ENCODE measurements around the gene CD99. TPM values are rescaled to one million over a fixed set of nuclear protein-coding genes. Genes with fewer than 3 reads are reported as not detected.

Gene CD99
- total and polyA plus RNA-seq, 2 experiments from 2014 or later: 505 to 975 TPM

DNA sequence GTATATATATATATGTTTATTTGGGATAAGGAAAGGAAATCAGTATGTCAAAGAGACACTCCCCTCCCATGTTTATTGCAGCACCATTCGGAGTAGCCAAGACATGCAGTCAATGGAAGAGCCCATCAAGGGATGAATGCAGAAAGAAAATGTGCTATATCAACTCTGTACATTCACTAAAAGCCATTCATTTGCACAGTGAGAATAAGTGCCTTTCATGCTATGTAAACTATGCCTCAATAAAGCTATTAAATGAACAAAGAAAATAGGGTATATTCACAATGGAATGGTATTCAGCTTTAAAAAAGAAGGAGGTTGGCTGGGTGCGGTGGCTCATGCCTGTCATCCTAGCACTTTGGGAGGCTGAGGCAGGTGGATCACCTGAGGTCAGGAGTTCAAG is 20.3 kb downstream of the CD99 start:
- TF ChIP-seq EZH2phosphoT487 (IDR thresholded peaks at IDR 0.05; ENCODE audit: insufficient read depth, low read depth) (no peak), EZH2 (IDR thresholded peaks at IDR 0.05; ENCODE audit: insufficient read depth, poor library complexity, severe bottlenecking) (no peak)
- peaks cover 94% of the 10 kb centered on the region for H3K79me2 ChIP-seq (ENCODE audit: insufficient read depth)
- H3K9me3 ChIP-seq (ENCODE audit: low read depth): no peaks in the 10 kb centered on the region
- H3K9ac ChIP-seq: no peak overlapping the region
- H3K27ac ChIP-seq: peak overlapping the region; percentile 22; the same call in 1 of the 2 replicates
- no peak overlapping the region for H3K4me2 ChIP-seq (ENCODE audit: unreplicated experiment)
- in situ Hi-C loops (cut with MboI): no loop called here
- H4K20me1 ChIP-seq (ENCODE audit: insufficient read depth): 0 out of 2 replicates have a peak, but pooled peaks cover 16% of the 10 kb centered on the region
- H2AFZ ChIP-seq: no peak overlapping the region
- peaks cover 31% of the 10 kb centered on the region for H3K4me1 ChIP-seq (ENCODE audit: insufficient read depth)
- DNase-seq: no peak
- no peaks in the 10 kb centered on the region; the same call in 1 of the 2 replicates for H3K36me3 ChIP-seq (ENCODE audit: low read depth)
- H3K9me2 ChIP-seq (ENCODE audit: insufficient read depth): no peaks in the 10 kb centered on the region
- no peaks in the 10 kb centered on the region for H3K27me3 ChIP-seq (replicated peaks; ENCODE audit: insufficient read depth)
- 97 to 100% methylated on average over 2 of the region's 2 CpGs for WGBS, 2 experiments (ENCODE audit: low coverage in 1 of 2, low lambda C conversion rate in 2 of 2, missing lambda C conversion rate in 2 of 2)
- H3K4me3 ChIP-seq: no peak overlapping the region
- H3F3A ChIP-seq (ENCODE audit: insufficient read depth): peaks cover 62% of the 10 kb centered on the region

DNA sequence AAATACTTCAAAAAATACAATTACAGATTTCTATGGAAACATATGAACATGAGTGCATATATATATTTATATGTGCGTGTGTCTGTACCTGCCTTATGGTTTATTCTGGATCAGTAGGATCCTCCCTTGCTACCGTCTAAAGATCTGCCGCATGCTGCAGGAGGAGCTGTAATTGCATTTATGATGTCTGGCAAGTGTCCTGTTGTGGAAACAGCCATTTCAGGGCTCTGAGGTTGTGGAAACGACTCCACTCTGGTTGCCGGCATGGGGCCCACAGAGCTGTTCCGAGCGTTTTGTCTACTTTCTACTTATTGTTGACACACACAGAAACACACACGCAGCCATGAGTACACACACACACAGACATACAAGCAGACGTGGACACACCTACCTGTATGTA is 21.3 kb downstream of the CD99 start:
- Histone ChIP-seq H3K9me3 (ENCODE audit: low read depth) (no peaks in the 10 kb centered on the region), H3K4me2 (ENCODE audit: unreplicated experiment) (no peak overlapping the region), H3K27ac (no peak overlapping the region), H3K9ac (no peak overlapping the region), H3K4me1 (ENCODE audit: insufficient read depth) (peaks cover 23% of the 10 kb centered on the region), H3K27me3 (replicated peaks; ENCODE audit: insufficient read depth) (no peaks in the 10 kb centered on the region), H3K36me3 (ENCODE audit: low read depth) (peaks cover under 1% of the 10 kb centered on the region; the same call in 1 of the 2 replicates), H3K4me3 (no peak overlapping the region), H3K79me2 (ENCODE audit: insufficient read depth) (peaks cover 97% of the 10 kb centered on the region), H3F3A (ENCODE audit: insufficient read depth) (peaks cover 58% of the 10 kb centered on the region), H3K9me2 (ENCODE audit: insufficient read depth) (no peaks in the 10 kb centered on the region), H4K20me1 (ENCODE audit: insufficient read depth) (0 out of 2 replicates have a peak, but pooled peaks cover 16% of the 10 kb centered on the region), H2AFZ (no peak overlapping the region)
- in situ Hi-C loops (cut with MboI): no loop called here
- WGBS, 2 experiments (ENCODE audit: low coverage in 1 of 2, low lambda C conversion rate in 2 of 2, missing lambda C conversion rate in 2 of 2): 77 to 79% methylated on average over 9 of the region's 9 CpGs
- TF ChIP-seq EZH2phosphoT487 (IDR thresholded peaks at IDR 0.05; ENCODE audit: insufficient read depth, low read depth) (no peak), EZH2 (IDR thresholded peaks at IDR 0.05; ENCODE audit: insufficient read depth, poor library complexity, severe bottlenecking) (no peak)
- DNase-seq: no peak

DNA sequence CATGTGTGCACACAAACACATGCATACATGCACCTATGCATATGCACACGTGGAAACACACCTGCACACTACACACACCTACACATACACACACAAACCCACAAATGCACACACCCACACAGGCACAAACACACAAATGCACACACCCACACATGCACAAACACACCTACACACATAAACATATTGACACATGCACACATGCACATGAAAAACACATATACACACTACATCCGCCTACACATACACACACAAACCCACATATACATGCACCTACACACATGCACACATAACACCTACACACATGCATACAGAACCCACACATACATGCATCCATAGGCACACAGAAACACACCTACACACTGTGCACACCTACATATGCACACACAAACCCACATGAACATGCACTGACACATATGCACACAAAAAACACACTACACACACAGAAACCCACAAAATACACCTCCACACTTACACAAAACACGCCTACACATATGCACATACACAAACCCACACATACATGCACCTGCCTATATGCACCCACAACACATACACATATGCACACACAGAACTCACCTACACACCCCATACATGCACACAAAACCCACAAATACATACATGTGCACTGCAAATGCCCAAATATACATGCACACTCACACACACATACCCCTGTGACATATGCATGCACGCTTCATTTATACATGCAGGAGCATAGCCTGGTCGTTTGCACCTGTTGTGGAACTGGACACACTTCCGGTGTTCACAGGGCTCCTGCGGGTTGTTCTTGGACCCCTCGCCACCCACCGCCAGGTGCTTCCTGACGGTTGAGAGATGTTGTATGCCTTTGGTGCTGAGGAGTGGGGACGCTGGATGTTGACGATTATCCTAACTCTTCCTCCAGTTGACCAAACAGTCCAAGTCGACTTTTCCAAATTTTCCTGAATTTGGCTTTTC is 22.1 kb downstream of the CD99 start:
- TF ChIP-seq EZH2 (IDR thresholded peaks at IDR 0.05; ENCODE audit: insufficient read depth, poor library complexity, severe bottlenecking): no peak
- no peak for TF ChIP-seq EZH2phosphoT487 (IDR thresholded peaks at IDR 0.05; ENCODE audit: insufficient read depth, low read depth)
- H3K27me3 ChIP-seq (replicated peaks; ENCODE audit: insufficient read depth): no peaks in the 10 kb centered on the region
- no peak overlapping the region for H3K27ac ChIP-seq
- H3K4me3 ChIP-seq: no peak overlapping the region
- peaks cover 6% of the 10 kb centered on the region; the same call in 1 of the 2 replicates for H3K36me3 ChIP-seq (ENCODE audit: low read depth)
- WGBS, 2 experiments (ENCODE audit: low coverage in 1 of 2, low lambda C conversion rate in 2 of 2, missing lambda C conversion rate in 2 of 2): 81 to 85% methylated on average over 13 of the region's 13 CpGs
- no peak overlapping the region for H3K9ac ChIP-seq
- no peaks in the 10 kb centered on the region for H3K9me2 ChIP-seq (ENCODE audit: insufficient read depth)
- no peaks in the 10 kb centered on the region for H3K9me3 ChIP-seq (ENCODE audit: low read depth)
- in situ Hi-C loops (cut with MboI): no loop called here
- H3K4me1 ChIP-seq (ENCODE audit: insufficient read depth): peaks cover 16% of the 10 kb centered on the region
- H3F3A ChIP-seq (ENCODE audit: insufficient read depth): peaks cover 51% of the 10 kb centered on the region
- peaks cover 95% of the 10 kb centered on the region for H3K79me2 ChIP-seq (ENCODE audit: insufficient read depth)
- 0 out of 2 replicates have a peak, but pooled peaks cover 16% of the 10 kb centered on the region for H4K20me1 ChIP-seq (ENCODE audit: insufficient read depth)
- no peak overlapping the region for H3K4me2 ChIP-seq (ENCODE audit: unreplicated experiment)
- no peak for DNase-seq
- no peak overlapping the region for H2AFZ ChIP-seq

DNA sequence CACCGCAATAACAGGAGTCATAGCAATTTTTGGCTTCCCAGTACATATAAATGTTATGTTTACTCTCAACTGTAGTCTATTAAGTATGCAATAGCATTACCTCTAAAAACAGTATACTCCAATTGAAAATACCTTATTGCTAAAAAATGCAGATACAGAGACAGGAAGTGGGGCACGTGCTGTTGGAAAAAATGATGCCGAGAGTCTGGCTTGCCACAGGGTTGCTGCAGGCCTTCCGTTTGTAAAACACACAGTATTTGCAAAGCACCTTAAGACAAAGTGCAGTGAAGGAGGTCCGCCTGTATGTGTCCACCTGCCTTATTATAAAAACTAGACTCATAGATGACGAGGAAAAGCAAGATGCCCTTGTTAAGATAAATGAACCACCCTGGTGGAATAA is 23.5 kb downstream of the CD99 start:
- Histone ChIP-seq H3F3A (ENCODE audit: insufficient read depth) (peaks cover 46% of the 10 kb centered on the region), H3K4me3 (no peak overlapping the region), H3K27me3 (replicated peaks; ENCODE audit: insufficient read depth) (no peaks in the 10 kb centered on the region), H4K20me1 (ENCODE audit: insufficient read depth) (0 out of 2 replicates have a peak, but pooled peaks cover 13% of the 10 kb centered on the region), H2AFZ (no peak overlapping the region), H3K4me1 (ENCODE audit: insufficient read depth) (peaks cover 12% of the 10 kb centered on the region), H3K9me3 (ENCODE audit: low read depth) (no peaks in the 10 kb centered on the region), H3K79me2 (ENCODE audit: insufficient read depth) (peaks cover 95% of the 10 kb centered on the region), H3K36me3 (ENCODE audit: low read depth) (peaks cover 18% of the 10 kb centered on the region), H3K9ac (no peak overlapping the region), H3K27ac (no peak overlapping the region), H3K4me2 (ENCODE audit: unreplicated experiment) (no peak overlapping the region), H3K9me2 (ENCODE audit: insufficient read depth) (no peaks in the 10 kb centered on the region)
- no peak for DNase-seq
- in situ Hi-C loops (cut with MboI): no loop called here
- WGBS, 2 experiments (ENCODE audit: low coverage in 1 of 2, low lambda C conversion rate in 2 of 2, missing lambda C conversion rate in 2 of 2): 89 to 92% methylated on average over 6 of the region's 6 CpGs
- TF ChIP-seq EZH2 (IDR thresholded peaks at IDR 0.05; ENCODE audit: insufficient read depth, poor library complexity, severe bottlenecking) (no peak), EZH2phosphoT487 (IDR thresholded peaks at IDR 0.05; ENCODE audit: insufficient read depth, low read depth) (no peak)

All from GM23248 (cell line).